HG02885 (cell line): ENCODE measurements around the gene TRIM27.
"Not testable (repeated sequence)": the region's sequence is repeated elsewhere in the genome, so short reads cannot be mapped to it uniquely, and the experiment has no call there.

Experiments
- ATAC-seq: cut with Tn5 transposase; IDR thresholded peaks from one replicate; pipeline ENCODE4 v1.9.1; 2021; ENCODE audit warnings: mild to moderate bottlenecking; ENCODE audit not compliant: unreplicated experiment, poor library complexity

Gene TRIM27

DNA sequence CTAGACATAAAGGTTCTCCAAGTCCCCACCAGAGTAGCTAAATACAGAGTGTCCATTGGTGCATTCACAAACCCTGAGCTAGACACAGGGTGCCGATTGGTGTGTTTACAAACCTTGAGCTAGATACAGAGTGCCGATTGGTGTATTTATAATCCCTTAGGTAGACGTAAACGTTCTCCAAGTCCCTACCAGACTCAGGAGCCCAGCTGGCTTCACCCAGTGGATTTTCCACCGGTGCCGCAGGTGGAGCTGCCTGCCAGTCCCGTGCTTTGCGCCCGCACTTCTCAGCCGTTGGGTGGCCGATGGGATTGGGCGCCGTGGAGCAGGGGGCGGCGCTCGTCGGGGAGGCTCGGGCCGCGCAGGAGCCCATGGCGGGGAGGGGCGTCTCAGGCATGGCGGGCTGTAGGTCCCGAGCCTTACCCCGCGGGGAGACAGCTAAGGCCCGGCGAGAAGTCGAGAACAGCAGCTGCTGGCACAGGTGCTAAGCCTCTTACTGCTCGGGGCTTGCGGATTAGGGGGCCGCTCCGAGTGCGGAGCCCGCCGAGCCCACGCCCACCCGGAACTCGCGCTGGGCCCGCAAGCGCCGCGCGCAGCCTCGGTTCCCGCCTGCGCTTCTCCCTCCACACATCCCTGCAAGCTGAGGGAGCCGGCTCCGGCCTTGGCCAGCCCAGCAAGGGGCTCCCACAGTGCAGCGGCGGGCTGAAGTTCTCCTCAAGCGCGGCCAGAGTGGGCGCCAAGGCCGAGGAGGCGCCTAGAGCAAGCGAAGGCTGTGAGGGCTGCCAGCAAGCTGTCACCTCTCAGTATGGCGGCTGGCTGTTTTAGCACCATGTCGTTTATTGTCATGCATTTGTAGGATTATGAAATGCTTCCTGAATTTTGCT, 57.3 kb downstream of the TRIM27 start:
- ATAC-seq = peak; percentile 61

DNA sequence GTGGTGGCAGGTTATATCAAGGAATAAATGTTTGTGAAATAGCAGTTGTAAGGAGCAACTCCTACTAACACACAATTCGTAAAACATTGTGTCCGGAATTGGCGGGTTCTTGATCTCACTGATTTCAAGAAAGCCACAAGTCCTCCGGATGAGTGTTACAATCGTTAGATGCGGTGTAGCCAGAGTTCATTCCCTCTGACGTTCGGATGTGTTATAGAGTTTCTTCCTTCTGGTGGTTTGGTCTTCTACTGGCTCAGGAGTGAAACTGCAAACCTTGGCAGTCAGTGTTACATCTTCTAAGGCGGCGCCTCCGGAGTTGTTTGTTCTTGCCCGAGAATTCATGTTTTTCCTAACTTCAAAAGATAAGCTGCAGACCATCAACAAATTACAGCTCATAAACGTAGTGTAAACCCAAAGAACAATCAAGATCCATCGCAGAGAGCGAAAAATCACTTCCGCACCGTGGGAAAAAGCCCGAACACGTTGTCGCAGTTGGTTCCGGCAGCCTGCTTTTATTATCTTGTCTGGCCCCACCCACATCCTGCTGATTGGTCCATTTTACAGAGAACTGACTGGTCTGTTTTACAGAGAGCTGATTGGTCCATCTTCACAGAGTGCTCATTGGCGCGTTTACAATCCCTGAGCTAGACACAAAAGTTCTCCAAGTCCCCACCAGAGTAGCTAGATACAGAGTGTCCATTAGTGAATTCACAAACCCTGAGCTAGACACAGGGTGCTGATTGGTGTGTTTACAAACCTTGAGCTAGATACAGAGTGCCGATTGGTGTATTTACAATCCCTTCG, 58.2 kb downstream of the TRIM27 start:
- ATAC-seq = no peak

DNA sequence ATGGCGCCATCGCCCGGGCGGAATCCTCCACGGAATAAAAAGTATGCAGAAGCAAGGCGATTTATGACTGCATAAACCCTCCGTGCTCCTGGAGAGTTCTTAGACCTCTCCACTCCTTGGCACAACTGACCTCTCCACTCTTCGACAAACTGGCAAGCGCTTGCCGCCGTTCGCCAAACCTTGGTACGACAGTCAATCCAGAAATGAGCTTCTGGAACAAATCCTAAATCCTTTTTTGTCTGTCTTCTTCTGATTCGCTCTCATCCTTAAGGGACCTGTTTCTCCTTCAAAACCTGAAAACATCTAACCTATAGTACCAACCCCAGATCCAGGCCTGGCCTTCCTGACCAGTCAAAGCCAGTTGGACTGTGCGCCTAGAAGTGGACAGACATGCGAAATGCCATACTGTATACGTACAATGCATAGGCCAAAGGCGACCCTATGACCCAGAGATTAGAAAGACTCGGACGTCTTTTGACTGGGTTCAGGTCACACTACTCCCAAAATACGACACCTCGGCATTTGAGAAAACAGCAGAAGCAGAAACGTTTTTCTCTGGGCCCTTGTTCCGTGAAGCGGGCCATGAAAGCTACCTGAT, 59.4 kb downstream of the TRIM27 start:
- no peak for ATAC-seq

DNA sequence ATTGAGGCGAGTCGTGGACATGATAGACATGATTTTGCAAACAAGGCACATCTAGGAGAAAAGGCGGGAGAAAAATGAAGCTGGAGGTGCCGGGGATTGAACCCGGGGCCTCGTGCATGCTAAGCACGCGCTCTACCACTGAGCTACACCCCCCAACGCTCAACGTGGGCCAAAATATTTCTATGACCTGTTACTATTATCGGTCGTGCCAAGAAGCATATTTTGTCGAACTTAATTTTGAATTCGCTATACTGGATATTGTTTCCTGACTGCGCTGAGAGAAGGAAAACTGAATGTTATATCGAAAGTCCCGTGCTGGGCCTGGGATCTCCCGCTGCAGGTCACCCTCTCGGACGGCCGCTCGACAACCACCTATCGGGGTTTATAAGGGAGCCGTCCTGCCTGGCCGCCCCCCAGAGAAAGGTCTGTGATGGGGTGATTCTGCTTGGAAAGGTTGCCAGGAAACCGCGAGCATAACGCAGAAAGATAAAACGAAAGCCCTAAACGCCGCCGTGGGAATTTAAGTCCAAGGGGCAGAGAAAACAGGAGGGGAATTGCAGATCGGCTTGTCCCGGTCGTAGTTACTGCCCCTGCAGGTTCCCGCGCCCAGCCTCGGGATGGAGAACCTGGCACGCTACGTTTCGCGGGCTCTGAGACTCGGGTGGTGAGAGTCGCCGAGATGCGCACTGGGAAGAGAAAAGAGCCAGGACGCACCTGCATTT, 60.0 kb downstream of the TRIM27 start:
- no peak for ATAC-seq

DNA sequence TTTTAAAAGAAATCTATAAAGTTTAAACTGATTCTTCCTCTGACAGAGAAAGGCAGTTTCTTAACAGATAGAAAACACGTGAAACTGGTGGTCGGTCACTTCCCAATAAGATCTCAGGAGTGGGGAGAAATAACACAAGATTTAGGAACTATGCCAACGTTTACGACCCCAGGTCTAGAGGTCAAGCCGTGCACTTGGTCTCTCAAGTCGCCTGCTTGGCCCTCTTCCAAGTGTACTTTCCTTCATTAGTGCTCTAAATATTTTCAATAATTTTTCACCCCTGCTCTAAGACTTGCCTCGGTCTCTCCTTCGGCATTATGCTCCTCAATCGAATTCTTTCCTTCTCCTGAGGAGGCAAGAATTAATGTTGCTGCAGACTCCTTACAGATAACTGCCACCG, 61.7 kb downstream of the TRIM27 start:
- ATAC-seq = no peak

DNA sequence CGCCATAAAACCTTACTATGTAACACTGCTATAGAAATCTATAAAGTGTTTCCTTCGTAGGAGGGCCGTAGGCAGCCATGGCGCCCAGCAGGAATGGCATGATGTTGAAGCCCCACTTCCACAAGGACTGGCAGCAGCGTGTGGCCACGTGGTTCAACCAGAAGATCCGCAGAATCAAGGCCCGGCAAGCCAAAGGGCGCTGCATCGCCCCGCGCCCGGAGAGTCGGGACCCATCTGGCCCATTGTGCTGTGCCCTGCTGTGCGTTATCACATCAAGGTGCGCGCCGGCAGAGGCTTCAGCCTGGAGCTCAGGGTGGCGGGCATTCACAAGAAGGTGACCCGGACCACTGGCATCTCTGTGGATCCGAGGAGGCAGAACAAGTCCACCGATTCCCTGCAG, 62.4 kb downstream of the TRIM27 start:
- ATAC-seq = no peak

DNA sequence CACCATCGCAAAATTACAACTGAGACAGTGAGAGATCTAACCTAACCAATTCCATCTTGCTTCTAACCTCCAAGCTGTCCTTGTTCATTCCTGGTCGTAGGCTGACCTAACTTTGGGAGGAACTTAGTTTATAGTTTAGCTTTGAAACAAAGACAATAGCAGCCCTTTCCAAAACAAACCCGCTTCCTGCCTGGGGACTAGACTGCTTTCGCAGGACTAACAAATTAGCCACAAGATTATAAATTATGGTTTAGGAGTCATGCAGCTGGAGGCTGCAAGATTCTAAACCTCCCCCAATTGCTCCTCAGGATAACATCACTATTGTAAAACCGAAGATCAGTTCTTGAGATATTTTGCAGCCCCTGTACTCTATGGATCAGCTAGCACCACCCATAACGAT, 63.2 kb downstream of the TRIM27 start:
- ATAC-seq = no peak

DNA sequence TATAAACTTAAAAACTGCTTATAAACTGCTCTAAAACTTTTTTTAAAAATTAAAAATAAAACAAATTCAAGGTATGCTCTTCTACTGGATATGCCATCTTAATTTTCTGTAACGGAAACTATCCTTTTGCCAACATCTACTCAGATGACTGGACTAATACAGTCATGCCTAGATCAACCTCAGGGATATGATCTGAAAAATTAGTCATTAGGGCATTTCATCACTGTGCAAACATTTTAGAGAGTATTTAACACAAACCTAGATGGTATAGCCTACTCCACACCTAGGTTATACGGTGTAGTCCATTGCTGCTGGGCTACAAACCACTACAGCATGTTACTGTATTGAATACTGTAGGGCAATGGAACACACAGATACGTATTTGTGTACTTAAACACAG, 64.8 kb downstream of the TRIM27 start:
- no peak for ATAC-seq

DNA sequence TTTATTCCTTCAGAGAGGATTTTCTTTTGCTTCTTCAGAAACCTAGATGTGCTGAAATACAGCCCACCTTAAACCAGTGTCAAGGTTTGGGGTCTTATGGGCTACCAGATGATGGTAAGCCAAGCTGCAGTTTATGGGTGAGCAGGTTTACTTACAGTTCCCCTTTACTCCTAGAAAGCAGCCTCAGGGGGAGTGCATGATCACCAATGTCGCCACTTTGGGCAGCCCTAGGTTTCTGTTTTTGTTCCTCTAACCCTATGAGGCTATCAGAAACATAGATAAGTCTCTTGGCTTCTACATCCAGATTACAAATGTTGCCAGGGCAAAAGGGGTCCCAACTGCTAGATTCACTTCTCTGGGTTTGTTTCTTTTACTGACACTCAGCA, 67.2 kb downstream of the TRIM27 start:
- ATAC-seq = no peak

DNA sequence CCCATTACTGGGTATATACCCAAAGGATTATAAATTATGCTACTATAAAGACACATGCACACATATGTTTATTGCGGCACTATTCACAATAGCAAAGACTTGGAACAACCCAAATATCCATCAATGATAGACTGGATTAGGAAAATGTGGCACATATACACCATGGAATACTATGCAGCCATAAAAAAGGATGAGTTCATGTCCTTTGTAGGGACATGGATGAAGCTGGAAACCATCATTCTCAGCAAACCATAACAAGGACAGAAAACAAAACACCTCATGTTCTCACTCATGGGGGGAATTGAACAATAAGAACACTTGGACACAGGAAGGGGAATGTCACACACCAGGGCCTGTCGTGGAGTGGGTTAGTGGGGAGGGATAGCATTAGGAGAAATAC, 69.4 kb downstream of the TRIM27 start:
- not testable (repeated sequence) for ATAC-seq
